Thoracic aorta (tissue), 2 donors: Measurements from ENCODE around the gene LTO1. TPM values are rescaled to one million over a fixed set of nuclear protein-coding genes. Genes with fewer than 3 reads are reported as not detected.
A peak's percentile ranks its signal among the peaks of the same experiment; 100 is the strongest.

Experiments used
- ATAC-seq: fragments of 150-250 bp; one replicate; pipeline ENCODE4 v1.8.0; 2017; ENCODE audit warnings: low read depth; ENCODE audit not compliant: insufficient number of reproducible peaks, low FRiP score
- DNase-seq: peaks from one replicate; pipeline ENCODE4 v3.0.0-alpha.2; 2020; ENCODE audit warnings: low spot score
- H3K27ac ChIP-seq, 2 donors: fragments of 200-600 bp; sonication (generic); 1 replicate in 1 of 2; 2 replicates in 1 of 2; pipeline ENCODE4 v1.5.1; 2016; ENCODE audit warnings: mild to moderate bottlenecking in 2 of 2, moderate library complexity in 2 of 2
- H3K27me3 ChIP-seq: fragments of 200-600 bp; sonication (generic); replicated peaks from 2 replicates; pipeline ENCODE4 v1.6.0; 2016; ENCODE audit warnings: mild to moderate bottlenecking; ENCODE audit not compliant: insufficient read depth
- H3K36me3 ChIP-seq: fragments of 200-600 bp; sonication (generic); one replicate; pipeline ENCODE4 v1.5.1; 2016
- H3K4me1 ChIP-seq, 2 donors: fragments of 200-600 bp; sonication (generic); 1 replicate in 1 of 2; 2 replicates in 1 of 2; pipeline versions ENCODE4 v1.5.1 to v1.6.0; 2016; ENCODE audit warnings: low read depth in 2 of 2, mild to moderate bottlenecking in 1 of 2; ENCODE audit not compliant: control insufficient read depth in 1 of 2
- H3K4me3 ChIP-seq: fragments of 200-600 bp; sonication (generic); 2 replicates; pipeline ENCODE4 v1.5.1; 2016; ENCODE audit warnings: mild to moderate bottlenecking
- H3K9me3 ChIP-seq: fragments of 200-600 bp; sonication (generic); 2 replicates; pipeline ENCODE4 v1.5.1; 2016
- total RNA-seq, 2 donors: library from RNA; depleted of rRNA; stranded (reverse); fragments of >200 nt; gene quantifications; one replicate each; pipeline versions ENCODE4 v1.1.0 to v1.2.3, GENCODE V29; 2016
- TF ChIP-seq, protein P1 (sequence below): fragments of 200-600 bp; sonication (generic); IDR thresholded peaks from one replicate; pipeline ENCODE4 v1.5.1; 2019; ENCODE audit warnings: antibody characterized with exemption

Gene LTO1
- total RNA-seq, 2 donors from 2014 or later: 23.6 to 43.5 TPM

- Histone ChIP-seq H3K9me3 (no peaks in the 10 kb centered on the region), H3K27me3 (peaks cover 15% of the 10 kb centered on the region), H3K4me3 (peak within 1 kb of the TSS; percentile 44), H3K4me1 (peaks cover 4 to 15% of the 10 kb centered on the region in 2 donors), H3K36me3 (no peaks in the 10 kb centered on the region), H3K27ac (no peak within 1 kb of the TSS)
- TF ChIP-seq, protein P1, sequence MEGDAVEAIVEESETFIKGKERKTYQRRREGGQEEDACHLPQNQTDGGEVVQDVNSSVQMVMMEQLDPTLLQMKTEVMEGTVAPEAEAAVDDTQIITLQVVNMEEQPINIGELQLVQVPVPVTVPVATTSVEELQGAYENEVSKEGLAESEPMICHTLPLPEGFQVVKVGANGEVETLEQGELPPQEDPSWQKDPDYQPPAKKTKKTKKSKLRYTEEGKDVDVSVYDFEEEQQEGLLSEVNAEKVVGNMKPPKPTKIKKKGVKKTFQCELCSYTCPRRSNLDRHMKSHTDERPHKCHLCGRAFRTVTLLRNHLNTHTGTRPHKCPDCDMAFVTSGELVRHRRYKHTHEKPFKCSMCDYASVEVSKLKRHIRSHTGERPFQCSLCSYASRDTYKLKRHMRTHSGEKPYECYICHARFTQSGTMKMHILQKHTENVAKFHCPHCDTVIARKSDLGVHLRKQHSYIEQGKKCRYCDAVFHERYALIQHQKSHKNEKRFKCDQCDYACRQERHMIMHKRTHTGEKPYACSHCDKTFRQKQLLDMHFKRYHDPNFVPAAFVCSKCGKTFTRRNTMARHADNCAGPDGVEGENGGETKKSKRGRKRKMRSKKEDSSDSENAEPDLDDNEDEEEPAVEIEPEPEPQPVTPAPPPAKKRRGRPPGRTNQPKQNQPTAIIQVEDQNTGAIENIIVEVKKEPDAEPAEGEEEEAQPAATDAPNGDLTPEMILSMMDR: no peak
- DNase-seq (no peak), ATAC-seq (no peak)
These were observed 28.8 kb upstream of the LTO1 start, which contains the start of gene FGF19 for GRCh38 chr11:69703768-69704507. Gene FGF19 (minus strand): TSS chr11:69704022. CDS start chr11:69703876, 146 bp downstream.

DNA sequence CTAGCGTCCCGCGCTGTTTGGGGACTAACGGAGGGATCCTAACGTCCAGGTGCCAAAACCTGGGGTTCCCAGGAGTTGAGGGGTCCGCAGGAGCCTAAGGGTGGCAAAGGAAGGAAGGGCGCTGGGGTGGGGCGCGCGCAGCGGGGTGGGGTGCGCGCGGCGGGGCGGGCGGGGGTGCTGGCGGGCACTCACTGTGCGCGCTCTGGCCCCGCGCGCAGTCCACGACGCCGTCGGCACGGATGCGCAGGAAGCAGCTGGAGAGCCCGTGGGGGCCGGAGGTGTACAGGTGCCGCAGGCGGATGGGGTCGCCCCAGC, 28.3 kb upstream of the LTO1 start:
- H3K27me3 ChIP-seq: peaks cover 15% of the 10 kb centered on the region
- no peak overlapping the region for H3K4me3 ChIP-seq
- H3K9me3 ChIP-seq: no peaks in the 10 kb centered on the region
- no peak overlapping the region for H3K27ac ChIP-seq
- H3K4me1 ChIP-seq: peaks cover 4 to 15% of the 10 kb centered on the region in 2 donors
- DNase-seq (no peak), ATAC-seq (no peak)
- TF ChIP-seq, protein P1: no peak
- H3K36me3 ChIP-seq: no peaks in the 10 kb centered on the region

DNA sequence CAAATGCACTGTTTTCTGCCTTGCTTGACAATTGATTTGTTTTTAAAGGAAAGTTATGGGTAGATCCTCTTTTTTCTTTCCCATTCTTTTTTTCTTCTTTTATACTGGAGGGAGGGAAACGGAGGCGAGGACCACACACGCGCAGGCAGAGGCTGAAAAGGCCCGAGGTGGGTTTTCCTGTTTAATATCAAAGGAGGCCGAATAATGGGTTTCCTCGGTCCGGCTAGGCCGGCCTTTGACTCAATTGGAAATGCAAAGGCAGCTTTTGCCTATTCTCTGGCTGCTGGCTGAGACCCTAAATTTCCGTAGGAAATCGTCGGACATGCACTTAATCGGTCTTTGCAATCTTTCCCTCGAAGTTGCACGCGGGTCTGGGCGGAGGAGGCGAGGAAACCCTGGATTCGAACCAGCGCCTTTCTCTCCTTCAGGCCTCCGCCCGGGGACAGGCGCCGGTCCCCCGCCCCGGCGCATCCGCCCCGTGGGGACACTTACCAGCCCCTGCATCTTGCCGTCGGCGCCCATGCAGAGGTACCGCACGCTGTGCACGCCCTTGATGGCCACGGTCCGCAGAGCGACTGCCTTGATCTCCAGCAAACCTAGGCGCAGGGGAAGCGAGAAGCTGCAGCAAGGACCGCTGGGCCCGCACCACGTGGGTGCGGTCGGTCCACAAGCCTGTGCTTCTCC, 27.8 kb upstream of the LTO1 start:
- Histone ChIP-seq H3K4me1 (peaks cover 4 to 15% of the 10 kb centered on the region in 2 donors), H3K4me3 (no peak overlapping the region), H3K27me3 (peaks cover 15% of the 10 kb centered on the region), H3K36me3 (no peaks in the 10 kb centered on the region), H3K9me3 (no peaks in the 10 kb centered on the region), H3K27ac (no peak overlapping the region)
- ATAC-seq: no peak
- TF ChIP-seq, protein P1: no peak
- DNase-seq: no peak

DNA sequence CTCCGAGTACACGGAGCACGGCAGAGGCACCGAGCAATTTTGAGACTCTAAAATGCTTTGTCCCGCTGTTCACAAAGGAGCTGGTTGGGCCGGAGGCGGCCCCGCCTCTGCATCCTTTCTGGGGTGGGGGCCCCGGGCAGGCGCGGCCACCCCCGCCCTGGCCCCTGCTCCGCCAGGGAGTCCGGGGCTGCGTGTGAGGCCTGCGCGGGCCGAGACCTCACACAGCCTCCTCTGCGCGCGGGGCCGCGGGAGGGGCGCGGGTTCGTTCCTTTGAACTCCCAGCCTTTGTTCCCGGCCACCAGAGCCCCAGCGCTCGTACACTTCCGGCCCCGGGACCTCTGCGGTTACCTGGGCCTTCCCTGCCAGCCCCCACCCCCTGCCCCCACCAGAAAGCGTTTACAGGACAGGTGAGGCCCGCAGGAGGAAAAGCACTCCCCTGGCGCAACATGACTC, 27.1 kb upstream of the LTO1 start:
- H3K27me3 ChIP-seq: peaks cover 15% of the 10 kb centered on the region
- H3K27ac ChIP-seq: no peak overlapping the region
- H3K36me3 ChIP-seq: no peaks in the 10 kb centered on the region
- ATAC-seq (no peak), DNase-seq (no peak)
- TF ChIP-seq, protein P1: no peak
- H3K4me3 ChIP-seq: no peak overlapping the region
- H3K9me3 ChIP-seq: no peaks in the 10 kb centered on the region
- H3K4me1 ChIP-seq: peaks cover 4 to 15% of the 10 kb centered on the region in 2 donors

GRCh38 chr11:69700278-69701140, 25.4 kb upstream of the LTO1 start:
- Histone ChIP-seq H3K4me1 (peaks cover 4 to 15% of the 10 kb centered on the region in 2 donors), H3K9me3 (no peaks in the 10 kb centered on the region), H3K36me3 (no peaks in the 10 kb centered on the region), H3K4me3 (no peak overlapping the region), H3K27me3 (peaks cover 15% of the 10 kb centered on the region), H3K27ac (no peak overlapping the region)
- TF ChIP-seq, protein P1: no peak
- ATAC-seq: no peak
- no peak for DNase-seq
